Measurements from ENCODE around the gene NEK9.

NEK9 gene

GRCh38 chr14:75165586-75166391 lies 38.9 kb upstream of the NEK9 start:
- no peak overlapping the region for H3K4ac ChIP-seq (ENCODE audit: low read depth in 1 of 2, low read length in 2 of 2)
- no peak overlapping the region for H2BK120ac ChIP-seq (ENCODE audit: low read depth, low read length)
- H2BK12ac ChIP-seq (ENCODE audit: low read length in 2 of 2): no peak overlapping the region
- H3K79me1 ChIP-seq (replicated peaks; ENCODE audit: low read length, poor library complexity, severe bottlenecking): peaks cover 10% of the 10 kb centered on the region
- H3K27ac ChIP-seq (ENCODE audit: low read length, poor library complexity, severe bottlenecking): no peak overlapping the region
- H3K4me1 ChIP-seq (ENCODE audit: control insufficient read depth, insufficient read depth, low read depth, low read length): no peaks in the 10 kb centered on the region
- no peak overlapping the region for H4K8ac ChIP-seq (ENCODE audit: low read length)
- WGBS: 95% methylated on average over 7 of the region's 8 CpGs
- H3K9ac ChIP-seq (ENCODE audit: low read length): peak overlapping the region; percentile 27
- no peak overlapping the region for H2BK15ac ChIP-seq (ENCODE audit: low read depth, poor library complexity, severe bottlenecking)
- H2AK5ac ChIP-seq (ENCODE audit: low read length, severe bottlenecking): no peak overlapping the region
- no peak overlapping the region for H4K91ac ChIP-seq (ENCODE audit: low read length)
- peaks cover 0 to 10% of the 10 kb centered on the region in 2 experiments for H3K36me3 ChIP-seq (ENCODE audit: control insufficient read depth in 1 of 2, insufficient read depth in 2 of 2, low read depth in 1 of 2, low read length in 2 of 2)
- no peak overlapping the region for H3K18ac ChIP-seq (ENCODE audit: low read depth in 1 of 2, low read length in 2 of 2)
- H3K23ac ChIP-seq (ENCODE audit: low read length in 2 of 2): no peak overlapping the region
- H3K4me2 ChIP-seq (ENCODE audit: low read length, poor library complexity, severe bottlenecking): no peak overlapping the region
- H3K14ac ChIP-seq (ENCODE audit: low read length in 2 of 2): no peak overlapping the region
- H3K27me3 ChIP-seq (ENCODE audit: control insufficient read depth in 1 of 2, insufficient read depth in 1 of 2, low read length in 2 of 2): no peaks in the 10 kb centered on the region
- H3K9me3 ChIP-seq (ENCODE audit: control insufficient read depth, low read length): no peaks in the 10 kb centered on the region
- no peak overlapping the region for H2BK5ac ChIP-seq (ENCODE audit: low read depth, low read length, poor library complexity, severe bottlenecking)
- H2AFZ ChIP-seq (ENCODE audit: low read depth, low read length): no peak overlapping the region
- H3K4me3 ChIP-seq (ENCODE audit: insufficient read depth in 1 of 2, low read depth in 1 of 2, low read length in 2 of 2): no peak overlapping the region
- DNase-seq: no peak

GRCh38 chr14:75164809-75165208 lies 38.0 kb upstream of the NEK9 start:
- no peaks in the 10 kb centered on the region for H3K4me1 ChIP-seq (ENCODE audit: control insufficient read depth, insufficient read depth, low read depth, low read length)

GRCh38 chr14:75163677-75164076 lies 36.8 kb upstream of the NEK9 start:
- WGBS: 100% methylated on average over 1 of the region's 2 CpGs
- Histone ChIP-seq H2BK5ac (ENCODE audit: low read depth, low read length, poor library complexity, severe bottlenecking) (no peak overlapping the region), H2BK120ac (ENCODE audit: low read depth, low read length) (no peak overlapping the region), H3K18ac (ENCODE audit: low read depth in 1 of 2, low read length in 2 of 2) (no peak overlapping the region), H3K79me1 (replicated peaks; ENCODE audit: low read length, poor library complexity, severe bottlenecking) (peaks cover 6% of the 10 kb centered on the region), H3K36me3 (ENCODE audit: control insufficient read depth in 1 of 2, insufficient read depth in 2 of 2, low read depth in 1 of 2, low read length in 2 of 2) (peaks cover 0 to 9% of the 10 kb centered on the region in 2 experiments), H3K4me1 (ENCODE audit: control insufficient read depth, insufficient read depth, low read depth, low read length) (no peaks in the 10 kb centered on the region), H4K91ac (ENCODE audit: low read length) (no peak overlapping the region), H3K4me2 (ENCODE audit: low read length, poor library complexity, severe bottlenecking) (no peak overlapping the region), H3K9ac (ENCODE audit: low read length) (no peak overlapping the region), H2AK5ac (ENCODE audit: low read length, severe bottlenecking) (no peak overlapping the region), H3K14ac (ENCODE audit: low read length in 2 of 2) (no peak overlapping the region), H3K23ac (ENCODE audit: low read length in 2 of 2) (no peak overlapping the region), H3K4ac (ENCODE audit: low read depth in 1 of 2, low read length in 2 of 2) (no peak overlapping the region), H2BK12ac (ENCODE audit: low read length in 2 of 2) (no peak overlapping the region), H2BK15ac (ENCODE audit: low read depth, poor library complexity, severe bottlenecking) (no peak overlapping the region), H3K27me3 (ENCODE audit: control insufficient read depth in 1 of 2, insufficient read depth in 1 of 2, low read length in 2 of 2) (no peaks in the 10 kb centered on the region), H4K8ac (ENCODE audit: low read length) (no peak overlapping the region), H3K9me3 (ENCODE audit: control insufficient read depth, low read length) (no peaks in the 10 kb centered on the region), H3K4me3 (ENCODE audit: insufficient read depth in 1 of 2, low read depth in 1 of 2, low read length in 2 of 2) (no peak overlapping the region), H3K27ac (ENCODE audit: low read length, poor library complexity, severe bottlenecking) (no peak overlapping the region), H2AFZ (ENCODE audit: low read depth, low read length) (no peak overlapping the region)
- DNase-seq: no peak

More at GRCh38 chr14:75164809-75165208, 38.0 kb upstream of the NEK9 start:
- no peak overlapping the region for H2AFZ ChIP-seq (ENCODE audit: low read depth, low read length)
- no peak overlapping the region for H2AK5ac ChIP-seq (ENCODE audit: low read length, severe bottlenecking)
- no peak overlapping the region for H3K9ac ChIP-seq (ENCODE audit: low read length)
- peaks cover 9% of the 10 kb centered on the region for H3K79me1 ChIP-seq (replicated peaks; ENCODE audit: low read length, poor library complexity, severe bottlenecking)
- H3K27me3 ChIP-seq (ENCODE audit: control insufficient read depth in 1 of 2, insufficient read depth in 1 of 2, low read length in 2 of 2): no peaks in the 10 kb centered on the region
- no peak overlapping the region for H2BK120ac ChIP-seq (ENCODE audit: low read depth, low read length)
- no peak overlapping the region for H3K4ac ChIP-seq (ENCODE audit: low read depth in 1 of 2, low read length in 2 of 2)
- WGBS: no CpG with 5 or more reads among the region's 1 CpG
- no peak overlapping the region for H2BK5ac ChIP-seq (ENCODE audit: low read depth, low read length, poor library complexity, severe bottlenecking)
- no peak overlapping the region for H4K91ac ChIP-seq (ENCODE audit: low read length)
- H3K27ac ChIP-seq (ENCODE audit: low read length, poor library complexity, severe bottlenecking): no peak overlapping the region
- no peak overlapping the region for H2BK15ac ChIP-seq (ENCODE audit: low read depth, poor library complexity, severe bottlenecking)
- no peak overlapping the region for H2BK12ac ChIP-seq (ENCODE audit: low read length in 2 of 2)
- H3K9me3 ChIP-seq (ENCODE audit: control insufficient read depth, low read length): no peaks in the 10 kb centered on the region
- H3K4me3 ChIP-seq (ENCODE audit: insufficient read depth in 1 of 2, low read depth in 1 of 2, low read length in 2 of 2): no peak overlapping the region
- DNase-seq: no peak
- H3K36me3 ChIP-seq (ENCODE audit: control insufficient read depth in 1 of 2, insufficient read depth in 2 of 2, low read depth in 1 of 2, low read length in 2 of 2): peaks cover 0 to 9% of the 10 kb centered on the region in 2 experiments
- no peak overlapping the region for H3K18ac ChIP-seq (ENCODE audit: low read depth in 1 of 2, low read length in 2 of 2)
- no peak overlapping the region for H3K4me2 ChIP-seq (ENCODE audit: low read length, poor library complexity, severe bottlenecking)
- H4K8ac ChIP-seq (ENCODE audit: low read length): no peak overlapping the region
- H3K23ac ChIP-seq (ENCODE audit: low read length in 2 of 2): no peak overlapping the region
- H3K14ac ChIP-seq (ENCODE audit: low read length in 2 of 2): no peak overlapping the region

GRCh38 chr14:75162631-75163030 lies 35.8 kb upstream of the NEK9 start:
- Histone ChIP-seq H3K14ac (ENCODE audit: low read length in 2 of 2) (no peak overlapping the region), H3K9ac (ENCODE audit: low read length) (no peak overlapping the region), H3K9me3 (ENCODE audit: control insufficient read depth, low read length) (no peaks in the 10 kb centered on the region), H3K23ac (ENCODE audit: low read length in 2 of 2) (no peak overlapping the region), H2BK15ac (ENCODE audit: low read depth, poor library complexity, severe bottlenecking) (no peak overlapping the region), H3K4me3 (ENCODE audit: insufficient read depth in 1 of 2, low read depth in 1 of 2, low read length in 2 of 2) (no peak overlapping the region), H2BK5ac (ENCODE audit: low read depth, low read length, poor library complexity, severe bottlenecking) (no peak overlapping the region), H4K91ac (ENCODE audit: low read length) (no peak overlapping the region), H3K4me1 (ENCODE audit: control insufficient read depth, insufficient read depth, low read depth, low read length) (no peaks in the 10 kb centered on the region), H3K27me3 (ENCODE audit: control insufficient read depth in 1 of 2, insufficient read depth in 1 of 2, low read length in 2 of 2) (no peaks in the 10 kb centered on the region), H4K8ac (ENCODE audit: low read length) (no peak overlapping the region), H2BK120ac (ENCODE audit: low read depth, low read length) (no peak overlapping the region), H3K36me3 (ENCODE audit: control insufficient read depth in 1 of 2, insufficient read depth in 2 of 2, low read depth in 1 of 2, low read length in 2 of 2) (peaks cover 0 to 9% of the 10 kb centered on the region in 2 experiments), H3K79me1 (replicated peaks; ENCODE audit: low read length, poor library complexity, severe bottlenecking) (peaks cover 6% of the 10 kb centered on the region), H3K27ac (ENCODE audit: low read length, poor library complexity, severe bottlenecking) (no peak overlapping the region), H3K18ac (ENCODE audit: low read depth in 1 of 2, low read length in 2 of 2) (no peak overlapping the region), H2AFZ (ENCODE audit: low read depth, low read length) (no peak overlapping the region), H2AK5ac (ENCODE audit: low read length, severe bottlenecking) (no peak overlapping the region), H3K4ac (ENCODE audit: low read depth in 1 of 2, low read length in 2 of 2) (no peak overlapping the region), H2BK12ac (ENCODE audit: low read length in 2 of 2) (no peak overlapping the region), H3K4me2 (ENCODE audit: low read length, poor library complexity, severe bottlenecking) (no peak overlapping the region)
- no peak for DNase-seq
- WGBS: 100% methylated on average over 2 of the region's 3 CpGs
